Sigmoid colon (tissue), 7 donors: ENCODE results near the gene PCDHGB4. TPM values are rescaled to one million over a fixed set of nuclear protein-coding genes. Genes with fewer than 3 reads are reported as not detected.
"Not testable (repeated sequence)": the region's sequence is repeated elsewhere in the genome, so short reads cannot be mapped to it uniquely, and the experiment has no call there.

Experiments
- DNase-seq: peaks from one replicate; pipeline ENCODE4 v3.0.0-alpha.2; 2019
- H3K27ac ChIP-seq, 4 donors: fragments of 200-600 bp; sonication (generic); one replicate each; pipeline ENCODE4 v1.5.1; 2016 to 2019; ENCODE audit warnings: mild to moderate bottlenecking in 1 of 4
- H3K27me3 ChIP-seq, 3 donors: fragments of 200-600 bp; sonication (generic); one replicate each; pipeline ENCODE4 v1.5.1; 2019; ENCODE audit warnings: mild to moderate bottlenecking in 1 of 3
- H3K36me3 ChIP-seq, 4 donors: fragments of 200-600 bp; sonication (generic); one replicate each; pipeline ENCODE4 v1.5.1; 2016 to 2019
- H3K4me1 ChIP-seq, 4 donors: fragments of 200-600 bp; sonication (generic); one replicate each; pipeline ENCODE4 v1.5.1; 2017 to 2019
- H3K4me3 ChIP-seq, 4 donors: fragments of 200-600 bp; sonication (generic); one replicate each; pipeline ENCODE4 v1.5.1; 2017 to 2019; ENCODE audit warnings: mild to moderate bottlenecking in 2 of 4, moderate library complexity in 1 of 4
- H3K9me3 ChIP-seq, 4 donors: fragments of 200-600 bp in 3 of 4; sonication (generic) in 3 of 4; one replicate each; pipeline versions ENCODE4 v1.5.1 to v1.6.1; 2013 to 2019
- EP300 ChIP-seq, 4 donors: sonication (generic); formaldehyde crosslinking; IDR thresholded peaks; one replicate each; pipeline ENCODE4 v1.6.1; 2017; ENCODE audit warnings: antibody characterized with exemption in 4 of 4
- POLR2A ChIP-seq, 2 donors: fragments of 450-650 bp; IDR thresholded peaks; one replicate each; pipeline ENCODE4 v1.6.1; 2016; ENCODE audit warnings: antibody characterized with exemption in 2 of 2, mild to moderate bottlenecking in 2 of 2, moderate library complexity in 2 of 2
- POLR2AphosphoS5 ChIP-seq, 4 donors: sonication (generic); formaldehyde crosslinking; IDR thresholded peaks; one replicate each; pipeline ENCODE4 v1.6.1; 2017; ENCODE audit warnings: antibody characterized with exemption in 4 of 4
- WGBS, 2 donors: extraction: QIAGEN DNeasy Blood & Tissue Kit; methylation state at CpG; one replicate each; pipeline ENCODE4 v1.1.7; 2013; 5-methylcytosine and 5-hydroxymethylcytosine counted together
- intact Hi-C: fragments of 100-400 bp; cut with DNase I; formaldehyde crosslinking; loops from one replicate; pipeline ENCODE4 v1.15.1; 2023
- polyA plus RNA-seq, 3 donors: library from polyadenylated mRNA; stranded (reverse); fragments of 200-250 nt; gene quantifications; one replicate each; pipeline ENCODE4 v1.2.3, GENCODE V29; 2013
- total RNA-seq, 4 donors: library from RNA; depleted of rRNA; stranded (reverse); fragments of >200 nt; gene quantifications; one replicate each; pipeline ENCODE4 v1.1.0, GENCODE V29; 2016
- TF ChIP-seq, protein P1 (sequence below), 4 experiments: fragments of 450-650 bp in 3 of 4; fragments of 200-600 bp in 1 of 4; IDR thresholded peaks; one replicate each; pipeline ENCODE4 v1.5.1; 2016 to 2019; ENCODE audit warnings: antibody characterized with exemption in 4 of 4, mild to moderate bottlenecking in 3 of 4, moderate library complexity in 2 of 4
- donor health status: healthy with polysubstance abuse.
- donor health status: Bipolar disorder and iron deficiency.
- donor health status: healthy.

Gene PCDHGB4
- total and polyA plus RNA-seq, 7 donors: 0.54 to 9.1 (median 6.1) TPM; not detected in 2

GRCh38 chr5:141343242-141343952 lies 44.1 kb upstream of the PCDHGB4 start, which contains the start of gene PCDHGA3:
TSS of gene PCDHGA3 (plus strand) at chr5:141343829. CDS start at chr5:141344034, 205 bp downstream.
- Histone ChIP-seq H3K9me3 (peaks cover 31 to 88% (median 54%) of the 10 kb centered on the region in 4 donors), H3K36me3 (no peaks in the 10 kb centered on the region), H3K4me3 (peak within 1 kb of the TSS in 2 of 4 donors; percentile 13 to 22), H3K4me1 (no peaks in the 10 kb centered on the region), H3K27me3 (peaks cover 0 to 37% (median 0%) of the 10 kb centered on the region in 3 donors), H3K27ac (no peak within 1 kb of the TSS)
- intact Hi-C loops: no loop called here
- 33 to 37% methylated on average over 9 of the region's 9 CpGs for WGBS, 2 donors
- no peak for DNase-seq
- TF ChIP-seq POLR2A (IDR thresholded peaks at IDR 0.05) (no peak), EP300 (IDR thresholded peaks at IDR 0.05) (no peak), POLR2AphosphoS5 (IDR thresholded peaks at IDR 0.05) (no peak)
- TF ChIP-seq, protein P1, sequence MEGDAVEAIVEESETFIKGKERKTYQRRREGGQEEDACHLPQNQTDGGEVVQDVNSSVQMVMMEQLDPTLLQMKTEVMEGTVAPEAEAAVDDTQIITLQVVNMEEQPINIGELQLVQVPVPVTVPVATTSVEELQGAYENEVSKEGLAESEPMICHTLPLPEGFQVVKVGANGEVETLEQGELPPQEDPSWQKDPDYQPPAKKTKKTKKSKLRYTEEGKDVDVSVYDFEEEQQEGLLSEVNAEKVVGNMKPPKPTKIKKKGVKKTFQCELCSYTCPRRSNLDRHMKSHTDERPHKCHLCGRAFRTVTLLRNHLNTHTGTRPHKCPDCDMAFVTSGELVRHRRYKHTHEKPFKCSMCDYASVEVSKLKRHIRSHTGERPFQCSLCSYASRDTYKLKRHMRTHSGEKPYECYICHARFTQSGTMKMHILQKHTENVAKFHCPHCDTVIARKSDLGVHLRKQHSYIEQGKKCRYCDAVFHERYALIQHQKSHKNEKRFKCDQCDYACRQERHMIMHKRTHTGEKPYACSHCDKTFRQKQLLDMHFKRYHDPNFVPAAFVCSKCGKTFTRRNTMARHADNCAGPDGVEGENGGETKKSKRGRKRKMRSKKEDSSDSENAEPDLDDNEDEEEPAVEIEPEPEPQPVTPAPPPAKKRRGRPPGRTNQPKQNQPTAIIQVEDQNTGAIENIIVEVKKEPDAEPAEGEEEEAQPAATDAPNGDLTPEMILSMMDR (IDR thresholded peaks at IDR 0.05): no peak

- TF ChIP-seq, protein P1 (IDR thresholded peaks at IDR 0.05): no peak
- TF ChIP-seq POLR2A (IDR thresholded peaks at IDR 0.05): no peak
Observed at GRCh38 chr5:141343953-141344463, 43.5 kb upstream of the PCDHGB4 start.

DNA sequence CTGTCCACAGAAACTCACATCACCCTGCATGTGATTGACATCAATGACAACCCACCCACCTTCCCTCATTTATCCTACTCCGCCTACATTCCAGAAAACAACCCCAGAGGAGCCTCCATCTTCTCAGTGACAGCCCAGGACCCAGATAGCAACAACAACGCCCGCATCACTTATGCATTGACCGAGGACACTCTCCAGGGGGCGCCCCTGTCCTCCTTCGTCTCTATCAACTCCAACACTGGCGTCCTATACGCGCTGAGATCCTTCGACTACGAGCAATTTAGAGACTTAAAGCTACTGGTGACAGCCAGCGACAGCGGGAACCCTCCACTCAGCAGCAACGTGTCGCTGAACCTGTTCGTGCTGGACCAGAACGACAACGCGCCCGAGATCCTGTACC lies 42.2 kb upstream of the PCDHGB4 start:
- 43 to 62% methylated on average over 20 of the region's 20 CpGs for WGBS, 2 donors
- Histone ChIP-seq H3K4me1 (no peaks in the 10 kb centered on the region), H3K9me3 (peaks cover 14 to 79% (median 43%) of the 10 kb centered on the region in 4 donors), H3K36me3 (no peaks in the 10 kb centered on the region), H3K4me3 (no peak overlapping the region), H3K27ac (no peak overlapping the region), H3K27me3 (peaks cover 0 to 51% (median 0%) of the 10 kb centered on the region in 3 donors)
- intact Hi-C loops: no loop called here
- DNase-seq: no peak
- TF ChIP-seq EP300 (IDR thresholded peaks at IDR 0.05) (no peak), POLR2A (IDR thresholded peaks at IDR 0.05) (no peak), POLR2AphosphoS5 (IDR thresholded peaks at IDR 0.05) (no peak)
- TF ChIP-seq, protein P1 (IDR thresholded peaks at IDR 0.05): no peak

More at GRCh38 chr5:141343953-141344463, 43.5 kb upstream of the PCDHGB4 start:
- WGBS, 2 donors: 36 to 60% methylated on average over 31 of the region's 31 CpGs
- Histone ChIP-seq H3K4me3 (peak overlapping the region in 2 of 4 donors; percentile 13 to 22), H3K9me3 (peaks cover 26 to 86% (median 51%) of the 10 kb centered on the region in 4 donors), H3K27ac (no peak overlapping the region), H3K4me1 (no peaks in the 10 kb centered on the region), H3K27me3 (peaks cover 0 to 43% (median 0%) of the 10 kb centered on the region in 3 donors), H3K36me3 (no peaks in the 10 kb centered on the region)
- DNase-seq: no peak
- intact Hi-C loops: no loop called here

DNA sequence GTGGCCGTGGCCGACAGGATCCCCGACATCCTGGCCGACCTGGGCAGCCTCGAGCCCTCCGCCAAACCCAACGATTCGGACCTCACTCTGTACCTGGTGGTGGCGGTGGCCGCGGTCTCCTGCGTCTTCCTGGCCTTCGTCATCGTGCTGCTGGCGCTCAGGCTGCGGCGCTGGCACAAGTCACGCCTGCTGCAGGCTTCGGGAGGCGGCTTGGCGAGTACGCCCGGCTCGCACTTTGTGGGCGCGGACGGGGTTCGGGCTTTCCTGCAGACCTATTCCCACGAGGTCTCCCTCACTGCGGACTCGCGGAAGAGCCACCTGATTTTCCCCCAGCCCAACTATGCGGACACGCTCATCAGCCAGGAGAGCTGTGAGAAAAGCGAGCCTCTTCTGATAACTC lies 41.5 kb upstream of the PCDHGB4 start:
- H3K9me3 ChIP-seq: peaks cover 8 to 79% (median 46%) of the 10 kb centered on the region in 4 donors
- H3K4me3 ChIP-seq, H3K27ac ChIP-seq, H3K4me1 ChIP-seq, intact Hi-C loops, H3K36me3 ChIP-seq, DNase-seq: not testable (repeated sequence)
- 48 to 70% methylated on average over 27 to 28 of the region's 35 CpGs for WGBS, 2 donors
- peaks cover 0 to 58% (median 0%) of the 10 kb centered on the region in 3 donors for H3K27me3 ChIP-seq

- Histone ChIP-seq H3K9me3 (peaks cover 15 to 70% (median 44%) of the 10 kb centered on the region in 4 donors), H3K36me3 (no peaks in the 10 kb centered on the region), H3K27me3 (peaks cover 0 to 50% (median 0%) of the 10 kb centered on the region in 3 donors), H3K27ac (no peak within 1 kb of the TSS), H3K4me1 (no peaks in the 10 kb centered on the region), H3K4me3 (peak within 1 kb of the TSS in 3 of 4 donors; percentile 9 to 37 (median 20))
- TF ChIP-seq, protein P1 (IDR thresholded peaks at IDR 0.05): peak in 1 of 4 experiments; percentile 27
- no peak for TF ChIP-seq POLR2A (IDR thresholded peaks at IDR 0.05)
- no peak for DNase-seq
- 30 to 39% methylated on average over 29 of the region's 29 CpGs for WGBS, 2 donors
- intact Hi-C loops: no loop called here
Observed at GRCh38 chr5:141349917-141350619, 37.4 kb upstream of the PCDHGB4 start, which contains the start of gene PCDHGB1. TSS of gene PCDHGB1 (plus strand) at chr5:141350099. CDS start at chr5:141350261, 162 bp downstream.
